Activated CD4-positive, alpha-beta T cell treated with anti-CD3 and anti-CD28 coated beads, Interleukin-2, amount 10 ng/mL, durations not matched to agents 24 days and 14 days (primary cell): Measurements from ENCODE around the gene C11orf98. TPM values are rescaled to one million over a fixed set of nuclear protein-coding genes. Genes with fewer than 3 reads are reported as not detected.
A peak's percentile ranks its signal among the peaks of the same experiment; 100 is the strongest.
"Not testable (repeated sequence)": the region's sequence is repeated elsewhere in the genome, so short reads cannot be mapped to it uniquely, and the experiment has no call there.

ENCODE experiments used
- DNase-seq: peaks from one replicate; pipeline ENCODE4 v3.0.0; 2022
- H3K27ac Mint-ChIP-seq: one replicate; pipeline ENCODE4 v1.8.0; 2022; ENCODE audit warnings: mild to moderate bottlenecking, mixed read lengths
- H3K27me3 Mint-ChIP-seq: one replicate; pipeline ENCODE4 v1.8.0; 2022; ENCODE audit warnings: mixed read lengths
- H3K36me3 Mint-ChIP-seq: one replicate; pipeline ENCODE4 v1.8.0; 2022; ENCODE audit warnings: low read depth, mild to moderate bottlenecking, mixed read lengths
- H3K4me1 Mint-ChIP-seq: one replicate; pipeline ENCODE4 v1.8.0; 2021; ENCODE audit warnings: mixed read lengths
- H3K4me3 Mint-ChIP-seq: one replicate; pipeline ENCODE4 v1.8.0; 2022; ENCODE audit warnings: mild to moderate bottlenecking, moderate library complexity, mixed read lengths
- H3K9me3 Mint-ChIP-seq: one replicate; pipeline ENCODE4 v1.8.0; 2021; ENCODE audit warnings: mixed read lengths
- intact Hi-C: fragments of 100-400 bp; cut with micrococcal nuclease; formaldehyde crosslinking; loops from one replicate; pipeline ENCODE4 v1.15.1; 2023
- total RNA-seq: library from RNA; stranded (reverse); gene quantifications from 2 replicates; pipeline ENCODE4 v1.2.3, GENCODE V29; 2022

Gene C11orf98
- total RNA-seq, 1 donor from 2014 or later = 147 TPM

GRCh38 chr11:62654297-62654696 is 10.7 kb downstream of the C11orf98 start:
- Mint-ChIP-seq H3K27ac (peak overlapping the region; percentile 72), H3K4me3 (peak overlapping the region; percentile 63), H3K9me3 (no peaks in the 10 kb centered on the region), H3K4me1 (peaks cover 17% of the 10 kb centered on the region), H3K36me3 (peaks cover 9% of the 10 kb centered on the region), H3K27me3 (no peaks in the 10 kb centered on the region)
- no peak for DNase-seq
- intact Hi-C loops = no loop called here

- no peaks in the 10 kb centered on the region for H3K27me3 Mint-ChIP-seq
- H3K36me3 Mint-ChIP-seq = peaks cover 16% of the 10 kb centered on the region
- peak overlapping the region; percentile 98 for H3K4me3 Mint-ChIP-seq
- peaks cover 19% of the 10 kb centered on the region for H3K4me1 Mint-ChIP-seq
- H3K9me3 Mint-ChIP-seq = no peaks in the 10 kb centered on the region
- peak overlapping the region; percentile 94 for H3K27ac Mint-ChIP-seq
- DNase-seq = no peak
- intact Hi-C loops = loop anchor here (1.0 to 2.0 kb wide), 9 partner anchors 11 to 61 kb away; partner anchors contain the start of genes C11orf98, CSKMT, ROM1 and TUT1
Observed at GRCh38 chr11:62652161-62653006, 12.6 kb downstream of the C11orf98 start.

- H3K27me3 Mint-ChIP-seq, H3K27ac Mint-ChIP-seq, H3K9me3 Mint-ChIP-seq, H3K4me3 Mint-ChIP-seq, DNase-seq, intact Hi-C loops: not testable (repeated sequence)
- Mint-ChIP-seq H3K36me3 (peaks cover 24% of the 10 kb centered on the region), H3K4me1 (peaks cover 26% of the 10 kb centered on the region)
Observed at GRCh38 chr11:62650283-62650682, 14.7 kb downstream of the C11orf98 start.

- intact Hi-C loops = no loop called here
- no peaks in the 10 kb centered on the region for H3K27me3 Mint-ChIP-seq
- H3K27ac Mint-ChIP-seq = no peak overlapping the region
- H3K9me3 Mint-ChIP-seq = no peaks in the 10 kb centered on the region
- no peak overlapping the region for H3K4me3 Mint-ChIP-seq
- DNase-seq = no peak
- peaks cover 29% of the 10 kb centered on the region for H3K36me3 Mint-ChIP-seq
- H3K4me1 Mint-ChIP-seq = peaks cover 30% of the 10 kb centered on the region
Observed at GRCh38 chr11:62649486-62649885, 15.5 kb downstream of the C11orf98 start.

- H3K27ac Mint-ChIP-seq = no peak overlapping the region
- peaks cover 35% of the 10 kb centered on the region for H3K36me3 Mint-ChIP-seq
- H3K4me1 Mint-ChIP-seq = peaks cover 29% of the 10 kb centered on the region
- intact Hi-C loops = no loop called here
- no peak for DNase-seq
- no peaks in the 10 kb centered on the region for H3K9me3 Mint-ChIP-seq
- no peak overlapping the region for H3K4me3 Mint-ChIP-seq
- no peaks in the 10 kb centered on the region for H3K27me3 Mint-ChIP-seq
Observed at GRCh38 chr11:62648967-62649364, 16.0 kb downstream of the C11orf98 start.

GRCh38 chr11:62648185-62648966 is 16.6 kb downstream of the C11orf98 start:
- intact Hi-C loops = no loop called here
- DNase-seq = no peak
- Mint-ChIP-seq H3K27me3 (no peaks in the 10 kb centered on the region), H3K27ac (no peak overlapping the region), H3K9me3 (no peaks in the 10 kb centered on the region), H3K4me3 (no peak overlapping the region), H3K4me1 (peaks cover 26% of the 10 kb centered on the region), H3K36me3 (peaks cover 36% of the 10 kb centered on the region)

GRCh38 chr11:62647609-62648005 is 17.4 kb downstream of the C11orf98 start:
- Mint-ChIP-seq H3K36me3 (peaks cover 42% of the 10 kb centered on the region), H3K4me1 (peaks cover 24% of the 10 kb centered on the region), H3K9me3 (no peaks in the 10 kb centered on the region), H3K4me3 (no peak overlapping the region), H3K27ac (no peak overlapping the region), H3K27me3 (no peaks in the 10 kb centered on the region)
- intact Hi-C loops = loop anchor here (2.0 kb wide), 1 partner anchor 75 kb away; the partner anchor contains the start of gene EEF1G
- DNase-seq = no peak

- no peak for DNase-seq
- Mint-ChIP-seq H3K27ac (peak overlapping the region; percentile 96), H3K4me3 (peak overlapping the region; percentile 99), H3K9me3 (no peaks in the 10 kb centered on the region), H3K36me3 (peaks cover 41% of the 10 kb centered on the region), H3K4me1 (peaks cover 20% of the 10 kb centered on the region), H3K27me3 (no peaks in the 10 kb centered on the region)
- intact Hi-C loops = loop anchor here (1.0 to 2.0 kb wide), 6 partner anchors 18 to 81 kb away; partner anchors contain the start of genes C11orf98, CSKMT, EEF1G and ROM1
Observed at GRCh38 chr11:62646825-62647608, 18.0 kb downstream of the C11orf98 start.

- Mint-ChIP-seq H3K36me3 (peaks cover 44% of the 10 kb centered on the region), H3K27me3 (no peaks in the 10 kb centered on the region)
- intact Hi-C loops = loop anchor here (1.0 to 2.0 kb wide), 6 partner anchors 19 to 82 kb away; partner anchors contain the start of genes C11orf98, CSKMT, EEF1G and ROM1
Observed at GRCh38 chr11:62645946-62646824, 18.8 kb downstream of the C11orf98 start, which contains the start of gene GANAB. GANAB (minus strand) TSS chr11:62646613; CDS start chr11:62646599, 14 bp downstream.

GRCh38 chr11:62645671-62645945 is 19.4 kb downstream of the C11orf98 start:
- intact Hi-C loops = no loop called here
- H3K27me3 Mint-ChIP-seq = no peaks in the 10 kb centered on the region
- H3K36me3 Mint-ChIP-seq = peaks cover 47% of the 10 kb centered on the region
- peak overlapping the region; percentile 99 for H3K4me3 Mint-ChIP-seq
- H3K9me3 Mint-ChIP-seq = no peaks in the 10 kb centered on the region
- H3K27ac Mint-ChIP-seq = peak overlapping the region; percentile 96
- H3K4me1 Mint-ChIP-seq = peaks cover 25% of the 10 kb centered on the region
- DNase-seq = no peak

More at GRCh38 chr11:62645946-62646824, 18.8 kb downstream of the C11orf98 start, which contains the start of gene GANAB:
- DNase-seq = peak; percentile 99
- Mint-ChIP-seq H3K4me3 (peak within 1 kb of the TSS; percentile 99), H3K4me1 (peaks cover 21% of the 10 kb centered on the region), H3K27ac (peak within 1 kb of the TSS; percentile 96), H3K9me3 (no peaks in the 10 kb centered on the region)

- H3K9me3 Mint-ChIP-seq = no peaks in the 10 kb centered on the region
- peak overlapping the region; percentile 41 for H3K27ac Mint-ChIP-seq
- peaks cover 47% of the 10 kb centered on the region for H3K36me3 Mint-ChIP-seq
- DNase-seq = no peak
- H3K4me1 Mint-ChIP-seq = peaks cover 34% of the 10 kb centered on the region
- no peaks in the 10 kb centered on the region for H3K27me3 Mint-ChIP-seq
- intact Hi-C loops = no loop called here
- H3K4me3 Mint-ChIP-seq = peak overlapping the region; percentile 30
Observed at GRCh38 chr11:62644220-62644619, 20.8 kb downstream of the C11orf98 start.

GRCh38 chr11:62632492-62632891 is 32.5 kb downstream of the C11orf98 start:
- Mint-ChIP-seq H3K27me3 (no peaks in the 10 kb centered on the region), H3K4me1 (peaks cover 14% of the 10 kb centered on the region), H3K9me3 (no peaks in the 10 kb centered on the region), H3K27ac (no peak overlapping the region), H3K36me3 (peaks cover 72% of the 10 kb centered on the region), H3K4me3 (no peak overlapping the region)
- no peak for DNase-seq
- intact Hi-C loops = no loop called here
